Coronary artery (tissue), 2 donors: Measurements from ENCODE around the gene ZNF138.

ENCODE experiments used
- DNase-seq: peaks from one replicate; pipeline ENCODE4 v3.0.0-alpha.2; 2017; ENCODE audit warnings: low spot score
- H3K27ac ChIP-seq, 2 donors: fragments of 200-600 bp; sonication (generic); one replicate each; pipeline ENCODE4 v1.5.1; 2016 to 2019
- H3K4me3 ChIP-seq: fragments of 200-600 bp; sonication (generic); 2 replicates; pipeline ENCODE4 v1.5.1; 2016; ENCODE audit warnings: mild to moderate bottlenecking, moderate library complexity
- TF ChIP-seq, protein P1 (sequence below): fragments of 200-600 bp; sonication (generic); IDR thresholded peaks from one replicate; pipeline ENCODE4 v1.5.1; 2019; ENCODE audit warnings: antibody characterized with exemption

Gene ZNF138

DNA sequence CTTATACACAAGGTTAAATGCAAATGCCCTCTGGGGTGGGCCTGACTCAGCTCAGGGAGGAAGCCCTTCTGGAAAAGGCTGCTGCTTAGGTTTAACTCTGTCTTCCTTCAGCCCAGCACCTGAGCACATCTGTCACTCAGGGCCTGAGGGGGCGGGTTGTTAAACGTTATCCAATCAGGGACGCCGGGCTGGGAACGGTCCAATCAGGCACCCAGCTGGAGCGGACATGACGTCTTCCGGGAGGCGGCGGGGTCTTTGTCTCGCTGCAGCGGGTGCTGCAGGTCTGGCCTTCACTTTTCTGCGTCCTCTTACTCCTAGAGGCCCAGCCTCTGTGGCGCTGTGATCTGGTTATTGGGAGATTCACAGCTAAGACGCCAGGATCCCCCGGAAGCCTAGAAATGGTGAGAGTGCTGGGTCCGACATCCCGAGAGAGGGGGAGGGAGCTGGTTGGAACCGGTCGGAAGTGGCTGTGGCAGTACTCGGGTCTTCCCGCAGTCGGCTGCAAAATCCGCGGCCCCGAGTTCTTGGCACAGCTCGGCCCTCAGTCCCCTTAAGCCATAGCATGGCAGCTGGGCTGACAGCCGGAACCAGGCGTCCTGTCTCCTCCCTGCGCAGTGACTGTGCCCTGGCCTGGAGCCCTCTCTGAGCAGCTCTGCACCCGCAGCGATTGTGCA, at the start of gene ZNF138:
ZNF138 (plus strand) TSS at position 258 of the 674 bp plus-strand sequence; CDS start at position 399, 141 bp downstream.
- peak; percentile 96 for DNase-seq
- peak within 1 kb of the TSS; percentile 91 for H3K4me3 ChIP-seq
- peak within 1 kb of the TSS; percentile 72 to 81 for H3K27ac ChIP-seq
- TF ChIP-seq, protein P1, sequence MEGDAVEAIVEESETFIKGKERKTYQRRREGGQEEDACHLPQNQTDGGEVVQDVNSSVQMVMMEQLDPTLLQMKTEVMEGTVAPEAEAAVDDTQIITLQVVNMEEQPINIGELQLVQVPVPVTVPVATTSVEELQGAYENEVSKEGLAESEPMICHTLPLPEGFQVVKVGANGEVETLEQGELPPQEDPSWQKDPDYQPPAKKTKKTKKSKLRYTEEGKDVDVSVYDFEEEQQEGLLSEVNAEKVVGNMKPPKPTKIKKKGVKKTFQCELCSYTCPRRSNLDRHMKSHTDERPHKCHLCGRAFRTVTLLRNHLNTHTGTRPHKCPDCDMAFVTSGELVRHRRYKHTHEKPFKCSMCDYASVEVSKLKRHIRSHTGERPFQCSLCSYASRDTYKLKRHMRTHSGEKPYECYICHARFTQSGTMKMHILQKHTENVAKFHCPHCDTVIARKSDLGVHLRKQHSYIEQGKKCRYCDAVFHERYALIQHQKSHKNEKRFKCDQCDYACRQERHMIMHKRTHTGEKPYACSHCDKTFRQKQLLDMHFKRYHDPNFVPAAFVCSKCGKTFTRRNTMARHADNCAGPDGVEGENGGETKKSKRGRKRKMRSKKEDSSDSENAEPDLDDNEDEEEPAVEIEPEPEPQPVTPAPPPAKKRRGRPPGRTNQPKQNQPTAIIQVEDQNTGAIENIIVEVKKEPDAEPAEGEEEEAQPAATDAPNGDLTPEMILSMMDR = no peak

DNA sequence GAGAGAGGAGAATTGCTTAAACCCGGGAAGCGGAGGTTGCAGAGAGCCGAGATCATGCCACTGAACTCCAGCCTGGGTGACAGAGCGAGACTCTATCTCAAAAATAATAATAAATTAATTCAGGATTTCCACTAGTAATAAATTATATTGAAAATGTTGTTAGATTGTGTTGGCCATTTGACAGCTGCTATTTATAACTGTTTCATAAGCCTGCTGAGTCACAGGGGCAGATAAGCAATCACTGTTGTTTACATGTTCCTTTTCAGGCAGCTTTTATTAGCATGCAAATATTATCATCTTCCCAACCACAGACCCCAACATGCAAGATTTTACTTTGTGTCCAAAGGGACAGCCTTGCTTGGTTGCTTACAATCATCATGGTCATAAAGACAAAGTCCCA, 49.5 kb upstream of the ZNF138 start:
- H3K4me3 ChIP-seq = no peak overlapping the region
- TF ChIP-seq, protein P1 = no peak
- no peak overlapping the region for H3K27ac ChIP-seq
- no peak for DNase-seq

DNA sequence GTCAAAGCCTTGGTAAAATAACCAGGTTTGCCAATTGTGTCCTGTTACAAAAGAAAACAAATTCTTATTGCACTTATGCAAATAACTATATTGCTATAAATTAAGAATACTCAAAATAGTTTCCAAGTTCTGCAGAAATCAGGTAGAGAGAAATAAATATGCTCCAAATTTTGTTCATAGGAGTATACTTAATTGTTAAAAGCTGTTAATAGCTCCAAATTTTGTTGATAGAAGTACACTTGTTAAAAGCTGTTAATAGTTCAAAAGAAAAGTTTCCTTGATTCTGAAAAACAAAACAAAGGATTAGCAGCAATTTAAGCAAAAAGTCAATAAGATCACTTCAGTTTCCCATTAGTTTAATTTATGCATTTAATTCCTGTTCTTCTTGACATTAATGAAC, 46.4 kb upstream of the ZNF138 start:
- Histone ChIP-seq H3K27ac (no peak overlapping the region), H3K4me3 (no peak overlapping the region)
- TF ChIP-seq, protein P1 = no peak
- DNase-seq = no peak

DNA sequence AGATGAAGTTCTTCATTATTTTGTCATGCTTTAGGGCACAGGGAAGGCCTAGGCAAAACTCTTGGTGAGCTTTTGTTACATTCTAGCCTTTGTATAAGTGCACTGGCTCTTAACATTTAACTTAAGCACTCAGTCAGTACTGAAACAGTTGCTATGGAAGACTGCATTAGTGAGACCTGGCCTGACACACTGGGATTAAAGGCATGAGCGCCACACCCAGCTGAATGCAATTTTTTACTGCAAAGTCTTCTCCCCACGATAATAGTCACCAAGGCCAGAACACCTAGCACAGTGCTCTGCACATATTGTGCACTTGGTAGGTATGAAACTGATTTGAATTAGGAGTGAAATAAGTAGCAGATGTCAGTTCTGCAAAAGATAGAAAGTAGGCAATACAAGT, 41.2 kb upstream of the ZNF138 start:
- no peak overlapping the region for H3K4me3 ChIP-seq
- no peak overlapping the region for H3K27ac ChIP-seq
- TF ChIP-seq, protein P1 = no peak
- DNase-seq = no peak

DNA sequence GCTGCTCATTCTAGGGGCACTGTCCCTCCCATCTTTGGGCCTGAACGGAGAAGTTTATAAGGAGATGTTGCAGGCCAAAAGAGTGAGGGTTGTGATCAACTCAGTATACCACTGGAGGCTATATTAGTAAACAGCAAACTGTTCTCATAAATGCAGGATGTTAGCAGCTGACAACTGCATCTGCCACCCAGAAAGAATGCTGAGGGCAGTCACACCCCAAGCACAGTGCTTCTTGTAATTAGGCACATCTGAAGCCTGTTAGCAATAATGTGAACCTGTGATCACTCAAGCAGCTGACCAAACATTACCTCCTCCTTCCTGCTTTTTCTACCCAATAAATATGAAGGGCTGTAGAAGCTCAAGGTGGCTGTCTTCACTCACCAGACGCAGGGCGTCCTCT, 38.4 kb upstream of the ZNF138 start:
- no peak overlapping the region for H3K27ac ChIP-seq
- TF ChIP-seq, protein P1 = no peak
- no peak overlapping the region for H3K4me3 ChIP-seq
- DNase-seq = no peak

DNA sequence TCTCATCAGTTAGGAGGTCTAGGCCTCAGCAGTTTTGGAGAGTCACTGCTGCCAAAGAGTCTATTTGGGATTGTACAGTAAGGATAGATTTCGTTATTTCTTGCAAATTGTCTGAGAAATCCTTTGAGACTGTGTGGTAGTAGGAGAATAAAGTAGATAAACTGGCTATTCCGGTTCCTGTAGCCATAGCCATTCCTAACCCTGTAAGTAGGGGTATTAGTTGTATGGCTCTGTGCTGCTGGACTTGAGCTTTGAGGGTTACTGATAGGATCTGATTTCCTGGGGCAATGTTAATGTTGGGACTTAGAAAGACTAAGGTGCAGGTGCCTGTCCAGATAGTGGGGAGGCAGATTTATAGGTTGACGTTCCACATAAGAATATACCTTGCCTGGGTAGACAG, 36.1 kb upstream of the ZNF138 start:
- no peak for DNase-seq
- TF ChIP-seq, protein P1 = no peak
- Histone ChIP-seq H3K4me3 (no peak overlapping the region), H3K27ac (no peak overlapping the region)

DNA sequence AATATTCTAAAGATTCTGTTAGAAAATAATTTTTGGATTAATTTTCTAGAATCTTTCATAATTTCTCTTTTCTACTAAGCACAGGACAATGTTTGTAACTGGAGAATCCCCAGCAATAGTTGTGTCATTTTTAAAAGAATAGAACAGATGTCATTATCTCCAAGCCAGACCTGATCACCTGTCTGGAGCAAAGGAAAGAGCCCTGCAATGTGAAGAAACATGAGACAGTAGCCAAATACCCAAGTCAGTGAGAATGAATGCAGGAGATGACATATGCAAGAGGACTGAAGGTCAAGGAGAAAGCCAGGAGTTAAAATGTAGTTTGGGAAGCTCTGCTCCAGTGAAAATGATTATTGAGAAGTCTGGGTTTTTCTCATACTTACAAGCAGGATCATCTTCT, 25.4 kb upstream of the ZNF138 start:
- Histone ChIP-seq H3K27ac (no peak overlapping the region), H3K4me3 (no peak overlapping the region)
- no peak for DNase-seq
- TF ChIP-seq, protein P1 = no peak
